Bronchial epithelial cell (primary cell): ENCODE data around the gene ARHGAP15. TPM values are rescaled to one million over a fixed set of nuclear protein-coding genes. Genes with fewer than 3 reads are reported as not detected.

ENCODE experiments used
- DNase-seq: peaks from one replicate; pipeline ENCODE4 v3.0.0-alpha.2; 2010; ENCODE audit warnings: low read depth
- FAIRE-seq: peaks from 2 replicates; lab custom pipeline; 2011; peaks lifted over from hg19 to GRCh38; lab: Jason Lieb, UNC
- H3K27me3 ChIP-seq: 2 replicates; pipeline ENCODE4 v1.5.1; 2011; ENCODE audit warnings: low read length; ENCODE audit not compliant: control insufficient read depth, insufficient read depth
- H3K36me3 ChIP-seq: 2 replicates; pipeline ENCODE4 v1.5.1; 2011; ENCODE audit warnings: low read length; ENCODE audit not compliant: control insufficient read depth, insufficient read depth
- H3K4me3 ChIP-seq: 2 replicates; pipeline ENCODE4 v1.5.1; 2011; ENCODE audit warnings: mild to moderate bottlenecking, low read depth, low read length, control low read depth
- total RNA-seq: library from RNA; depleted of rRNA; stranded (reverse); fragments of >200 nt; gene quantifications from 2 replicates; pipeline ENCODE4 v1.2.1, GENCODE V29; 2014
- TF ChIP-seq, protein P1 (sequence below): IDR thresholded peaks from 2 replicates; pipeline ENCODE4 v1.5.1; 2011; ENCODE audit warnings: mild to moderate bottlenecking, moderate library complexity, low read length, control low read depth, inconsistent platforms; ENCODE audit not compliant: insufficient read depth, severe bottlenecking

ARHGAP15 gene
- total RNA-seq, 1 donor from 2014 or later: not detected

DNA sequence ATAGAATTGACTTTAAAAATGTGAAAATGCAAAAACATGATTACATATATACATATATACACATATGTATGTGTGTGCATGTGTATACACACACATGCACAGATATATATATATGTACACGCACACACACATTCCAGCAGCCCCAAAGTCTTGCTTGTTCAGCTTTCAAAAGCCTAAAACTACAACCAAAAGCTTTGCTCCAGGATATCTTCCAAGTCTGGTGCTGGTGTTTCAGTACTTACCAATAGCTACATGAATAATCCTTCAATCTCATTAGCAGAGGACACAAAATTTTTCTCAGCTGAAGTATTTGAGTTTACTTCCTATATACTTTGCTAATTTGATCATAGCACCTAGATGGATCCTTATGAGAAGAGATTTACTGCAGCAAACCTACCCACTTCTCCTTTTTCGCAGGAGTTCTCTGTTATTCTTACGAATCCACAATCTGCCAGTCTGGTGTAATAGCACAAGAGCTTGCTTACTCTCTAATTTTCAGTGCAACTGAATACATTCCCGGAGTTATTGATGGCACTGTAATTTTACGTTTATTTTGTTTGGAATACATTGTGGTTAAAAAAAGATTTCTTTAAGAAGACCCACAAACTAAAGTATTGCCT, 553.3 kb downstream of the ARHGAP15 start:
- FAIRE-seq (no peak), DNase-seq (no peak)
- Histone ChIP-seq H3K36me3 (no peaks in the 10 kb centered on the region), H3K27me3 (no peaks in the 10 kb centered on the region), H3K4me3 (no peak overlapping the region)
- TF ChIP-seq, protein P1, sequence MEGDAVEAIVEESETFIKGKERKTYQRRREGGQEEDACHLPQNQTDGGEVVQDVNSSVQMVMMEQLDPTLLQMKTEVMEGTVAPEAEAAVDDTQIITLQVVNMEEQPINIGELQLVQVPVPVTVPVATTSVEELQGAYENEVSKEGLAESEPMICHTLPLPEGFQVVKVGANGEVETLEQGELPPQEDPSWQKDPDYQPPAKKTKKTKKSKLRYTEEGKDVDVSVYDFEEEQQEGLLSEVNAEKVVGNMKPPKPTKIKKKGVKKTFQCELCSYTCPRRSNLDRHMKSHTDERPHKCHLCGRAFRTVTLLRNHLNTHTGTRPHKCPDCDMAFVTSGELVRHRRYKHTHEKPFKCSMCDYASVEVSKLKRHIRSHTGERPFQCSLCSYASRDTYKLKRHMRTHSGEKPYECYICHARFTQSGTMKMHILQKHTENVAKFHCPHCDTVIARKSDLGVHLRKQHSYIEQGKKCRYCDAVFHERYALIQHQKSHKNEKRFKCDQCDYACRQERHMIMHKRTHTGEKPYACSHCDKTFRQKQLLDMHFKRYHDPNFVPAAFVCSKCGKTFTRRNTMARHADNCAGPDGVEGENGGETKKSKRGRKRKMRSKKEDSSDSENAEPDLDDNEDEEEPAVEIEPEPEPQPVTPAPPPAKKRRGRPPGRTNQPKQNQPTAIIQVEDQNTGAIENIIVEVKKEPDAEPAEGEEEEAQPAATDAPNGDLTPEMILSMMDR: no peak

DNA sequence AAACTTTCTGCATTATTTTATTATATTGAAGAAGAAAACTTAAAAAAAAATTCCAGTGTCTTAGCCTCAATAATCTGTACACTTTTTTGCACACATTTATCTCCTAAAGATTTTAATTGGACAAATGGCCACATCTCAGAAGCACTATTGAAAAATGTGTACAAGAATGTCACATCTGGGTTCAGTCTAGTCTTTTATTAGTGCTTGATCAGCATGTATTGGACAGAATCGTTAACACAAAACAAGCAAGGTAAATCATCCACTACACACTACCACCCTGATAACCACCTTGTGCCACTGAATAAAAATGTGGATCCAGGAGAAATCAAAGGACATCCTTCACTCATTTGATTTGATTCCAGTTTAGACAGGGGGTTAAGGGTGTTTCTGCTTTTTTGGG, 554.8 kb downstream of the ARHGAP15 start:
- TF ChIP-seq, protein P1: no peak
- Histone ChIP-seq H3K27me3 (no peaks in the 10 kb centered on the region), H3K36me3 (no peaks in the 10 kb centered on the region), H3K4me3 (no peak overlapping the region)
- FAIRE-seq: no peak
- no peak for DNase-seq

DNA sequence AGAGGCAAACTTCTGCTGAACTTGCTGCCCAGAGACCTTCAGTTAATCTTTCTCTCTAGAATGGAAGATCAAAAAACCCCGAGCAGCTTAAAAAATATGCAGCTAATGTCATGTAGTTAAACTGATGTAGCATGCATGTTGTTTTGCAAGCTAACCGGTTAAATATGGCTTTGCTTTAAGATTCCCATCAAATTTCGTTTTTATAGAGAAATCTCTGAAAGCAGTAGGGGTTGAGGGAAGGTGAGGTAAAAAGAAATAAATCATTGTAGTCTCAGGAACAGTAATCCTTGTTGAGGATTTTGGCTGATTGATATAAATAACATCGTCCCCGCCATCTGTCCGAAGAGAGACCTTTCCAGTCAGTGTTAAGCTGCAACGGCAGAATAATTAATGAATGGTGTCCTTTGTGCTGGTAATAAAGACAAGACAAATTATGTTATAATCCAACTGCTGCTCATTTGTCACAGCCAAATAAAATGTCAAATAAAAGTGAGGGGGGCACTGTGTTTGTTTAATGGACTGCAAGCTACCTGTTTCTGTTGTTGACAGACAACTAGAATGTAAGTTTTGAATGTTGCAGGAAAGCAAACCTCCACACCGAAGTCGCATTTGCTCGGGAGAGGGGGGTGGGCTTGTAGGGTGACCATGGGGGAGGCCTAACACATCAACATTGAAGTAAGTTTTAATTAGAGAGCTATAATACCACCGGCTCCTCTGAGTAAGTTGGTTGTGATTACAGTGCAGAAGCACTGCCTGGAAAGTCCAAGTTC, 555.5 kb downstream of the ARHGAP15 start:
- no peaks in the 10 kb centered on the region for H3K36me3 ChIP-seq
- no peaks in the 10 kb centered on the region for H3K27me3 ChIP-seq
- no peak for FAIRE-seq
- H3K4me3 ChIP-seq: no peak overlapping the region
- DNase-seq: no peak
- TF ChIP-seq, protein P1: no peak

GRCh38 chr2:143685421-143686078, 556.3 kb downstream of the ARHGAP15 start:
- Histone ChIP-seq H3K36me3 (no peaks in the 10 kb centered on the region), H3K4me3 (no peak overlapping the region), H3K27me3 (no peaks in the 10 kb centered on the region)
- TF ChIP-seq, protein P1: no peak
- FAIRE-seq (no peak), DNase-seq (no peak)

DNA sequence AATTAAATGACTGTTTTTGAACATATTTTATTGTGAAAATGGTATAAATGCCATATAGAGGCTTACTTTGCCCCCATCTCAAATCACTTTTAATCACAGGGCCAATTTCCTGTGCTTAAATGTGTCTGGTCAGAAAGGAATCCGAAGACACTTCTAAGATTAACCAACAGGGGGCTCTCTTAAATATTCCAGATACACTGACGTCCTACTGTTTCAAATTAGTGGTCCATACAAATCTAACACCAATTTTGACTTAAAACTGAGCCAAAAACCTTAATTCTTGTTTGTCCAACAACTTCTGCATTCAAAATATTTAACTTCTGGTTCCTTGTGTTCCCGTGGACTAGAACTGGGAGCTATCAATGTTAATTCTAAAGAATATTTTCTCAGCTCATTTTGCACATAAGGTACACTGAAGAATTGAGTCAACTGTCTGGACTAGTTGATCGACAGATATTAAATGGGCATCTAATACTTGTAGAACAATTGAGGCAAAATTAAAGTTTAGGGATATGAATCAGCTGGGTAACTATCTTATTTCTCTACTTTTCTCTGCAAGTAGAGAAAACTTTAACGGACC, 557.5 kb downstream of the ARHGAP15 start:
- FAIRE-seq: no peak
- TF ChIP-seq, protein P1: peak; percentile 55
- peak; percentile 62 for DNase-seq
- Histone ChIP-seq H3K36me3 (no peaks in the 10 kb centered on the region), H3K27me3 (no peaks in the 10 kb centered on the region), H3K4me3 (no peak overlapping the region)
